Upper lobe of left lung (tissue), 4 donors: ENCODE data around the gene TLK1.

Experiments used
- CTCF ChIP-seq, 6 experiments: fragments of 450-650 bp in 4 of 6; fragments of 200-600 bp in 2 of 6; sonication (generic) in 2 of 6; IDR thresholded peaks; one replicate each; pipeline ENCODE4 v1.5.1; 2016 to 2019; ENCODE audit warnings: antibody characterized with exemption in 6 of 6
- EP300 ChIP-seq, 4 donors: sonication (generic); formaldehyde crosslinking; IDR thresholded peaks; one replicate each; pipeline ENCODE4 v1.5.1; 2017; ENCODE audit warnings: antibody characterized with exemption in 4 of 4, control low read depth in 2 of 4
- POLR2A ChIP-seq, 4 donors: fragments of 450-650 bp; IDR thresholded peaks; one replicate each; pipeline ENCODE4 v1.5.1; 2016 to 2017; ENCODE audit warnings: antibody characterized with exemption in 4 of 4, mild to moderate bottlenecking in 2 of 4
- POLR2AphosphoS5 ChIP-seq, 2 donors: sonication (generic); formaldehyde crosslinking; IDR thresholded peaks; one replicate each; pipeline ENCODE4 v1.5.1; 2017; ENCODE audit warnings: antibody characterized with exemption in 2 of 2

GRCh38 chr2:171143670-171144062 lies 17.0 kb downstream of the TLK1 start:
- TF ChIP-seq POLR2AphosphoS5 (IDR thresholded peaks at IDR 0.05), result no peak
- TF ChIP-seq CTCF (IDR thresholded peaks at IDR 0.05), result no peak
- no peak for TF ChIP-seq POLR2A (IDR thresholded peaks at IDR 0.05)
- TF ChIP-seq EP300 (IDR thresholded peaks at IDR 0.05), result no peak
